ENCODE measurements around the gene PDPN.

Gene PDPN

DNA sequence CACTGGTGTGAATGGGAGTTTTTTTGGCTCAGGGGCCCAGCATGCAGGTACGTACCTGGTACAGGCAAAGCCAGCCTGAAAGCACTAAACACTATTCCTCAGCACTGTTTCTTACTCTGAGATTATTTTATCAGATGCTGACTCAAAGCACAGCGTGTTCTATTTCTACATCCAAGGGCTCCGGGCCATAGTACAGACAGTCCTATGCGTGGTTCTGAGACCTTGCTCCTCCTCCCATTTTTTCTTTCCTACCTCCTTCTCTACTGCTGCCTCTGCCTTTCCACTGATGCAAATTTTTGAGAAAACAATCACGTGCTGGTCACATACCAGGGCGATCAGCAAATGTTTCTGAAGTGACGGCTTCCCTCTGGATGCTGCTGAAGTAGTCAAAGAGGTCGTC, 36.3 kb downstream of the PDPN start:
- no peak for DNase-seq

DNA sequence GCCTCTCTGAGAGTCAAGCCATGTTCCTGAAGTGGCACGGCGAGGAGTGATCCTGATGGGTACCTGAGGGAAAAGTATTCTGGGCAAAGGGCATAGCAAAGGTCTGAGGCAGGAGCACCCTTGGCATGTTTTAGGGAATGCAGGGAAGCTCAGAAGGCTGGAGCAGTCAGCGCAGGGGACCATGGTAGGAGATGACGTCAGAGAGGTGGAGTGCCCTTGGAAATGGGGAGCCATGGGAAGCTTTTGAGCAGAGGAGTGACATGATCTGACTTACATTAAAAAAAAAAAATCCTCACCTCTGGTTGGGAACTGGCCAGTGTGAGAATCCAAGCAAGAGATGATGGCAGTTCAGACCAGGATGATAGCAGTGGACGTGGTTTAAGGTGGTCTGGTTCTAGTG, 37.2 kb downstream of the PDPN start:
- DNase-seq: no peak

DNA sequence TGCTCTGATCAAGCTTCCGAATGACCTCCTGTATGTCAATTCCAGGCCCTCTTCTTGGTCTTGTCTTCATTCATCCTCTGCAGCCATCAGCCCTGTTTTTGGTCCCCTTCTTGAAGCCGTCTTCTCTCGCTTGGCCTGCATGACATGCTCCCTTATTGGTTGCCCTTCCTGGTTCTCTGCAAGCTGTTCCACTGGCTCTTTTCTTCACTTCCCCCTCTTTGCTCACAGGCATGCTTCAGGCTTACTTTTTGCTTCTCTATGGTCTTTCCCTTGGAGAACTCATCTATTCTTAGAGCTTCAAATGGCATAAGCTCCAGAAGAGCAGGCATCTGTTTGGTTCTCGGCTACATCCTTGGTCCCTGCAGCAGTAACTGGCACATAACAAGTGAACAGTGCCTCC, 38.8 kb downstream of the PDPN start:
- DNase-seq: no peak

DNA sequence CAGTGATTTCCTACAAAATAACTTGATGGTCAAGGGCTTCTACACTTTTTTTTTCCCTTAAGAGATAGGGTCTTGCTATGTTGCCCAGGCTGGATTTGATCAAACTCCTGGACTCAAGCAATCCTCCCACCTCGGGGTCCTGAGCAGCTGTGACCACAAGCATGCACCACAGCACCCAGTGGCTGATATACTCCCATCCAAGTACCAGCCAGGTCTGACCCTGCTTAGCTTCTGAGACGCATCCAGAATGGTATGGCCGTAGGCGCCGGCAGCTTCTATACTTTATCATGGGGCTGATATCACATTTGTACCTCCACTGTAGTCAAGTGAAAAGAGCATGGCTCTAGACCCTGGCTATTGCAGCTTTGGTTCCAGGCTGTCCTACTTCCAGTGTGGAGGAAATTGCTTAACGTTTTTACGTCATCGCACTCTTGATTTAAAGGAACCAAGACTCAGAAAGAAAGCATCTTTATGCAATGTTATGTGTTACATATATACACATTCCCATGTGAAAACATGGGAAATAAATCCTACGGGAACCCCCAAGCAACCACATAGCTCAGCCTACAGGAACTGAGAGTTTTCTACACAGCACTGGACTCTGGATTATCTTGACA, 39.5 kb downstream of the PDPN start:
- no peak for DNase-seq

DNA sequence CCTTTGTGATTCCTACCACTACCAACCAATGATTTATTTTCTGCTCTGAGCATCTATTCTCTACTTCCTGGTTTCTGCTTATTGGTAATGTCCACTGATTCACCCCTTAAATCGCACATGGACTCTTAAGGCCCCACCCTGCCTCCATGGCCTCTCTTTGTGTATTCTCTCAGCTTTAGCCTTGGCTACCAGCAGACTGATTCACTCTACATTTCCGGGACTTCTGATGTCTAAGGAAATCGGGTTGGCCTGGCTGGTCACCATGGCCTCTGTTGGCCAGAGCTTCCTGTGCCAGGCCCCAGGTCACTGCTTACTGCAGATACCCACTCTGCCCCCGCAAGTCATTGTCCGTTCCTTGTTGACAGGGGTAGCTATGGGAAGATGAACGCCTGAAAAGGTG, 40.9 kb downstream of the PDPN start:
- no peak for DNase-seq

DNA sequence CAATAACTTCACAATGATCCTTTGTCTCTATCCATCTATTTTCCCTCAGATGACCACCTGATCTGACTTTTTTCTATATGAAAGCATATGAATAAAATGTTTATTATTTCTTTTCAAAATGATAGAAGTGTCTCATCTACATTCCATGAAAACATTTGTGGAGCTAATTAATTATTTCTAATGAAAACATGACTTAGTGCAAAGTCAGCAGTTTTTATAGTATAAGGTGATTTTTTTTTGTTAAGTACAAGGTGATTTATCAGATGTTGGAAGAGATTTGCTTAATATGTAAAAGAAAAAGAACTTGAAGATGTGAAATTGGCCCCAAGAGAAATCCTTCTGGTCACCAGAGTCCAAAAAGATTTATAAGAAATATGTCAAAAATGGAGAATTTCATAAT, 43.5 kb downstream of the PDPN start:
- DNase-seq: no peak

DNA sequence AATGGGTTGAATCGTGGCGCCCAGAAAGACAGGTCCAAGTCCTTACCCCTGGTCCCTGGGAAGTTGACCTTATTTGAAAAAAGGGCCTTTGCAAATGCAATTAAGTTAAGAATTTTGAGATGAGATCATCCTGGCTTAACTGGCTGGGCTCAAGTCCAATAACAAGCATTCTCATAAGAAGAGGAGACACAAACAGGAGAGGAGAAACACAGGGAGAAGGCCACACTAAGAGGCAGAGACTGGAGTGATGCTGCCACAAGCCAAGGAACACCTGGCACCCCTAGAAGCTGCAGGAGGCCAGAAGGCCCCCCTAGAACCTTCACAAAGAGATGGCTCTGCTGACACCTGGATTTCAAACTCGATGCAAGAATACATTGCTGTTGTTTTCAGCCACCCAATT, 44.6 kb downstream of the PDPN start:
- no peak for DNase-seq

DNA sequence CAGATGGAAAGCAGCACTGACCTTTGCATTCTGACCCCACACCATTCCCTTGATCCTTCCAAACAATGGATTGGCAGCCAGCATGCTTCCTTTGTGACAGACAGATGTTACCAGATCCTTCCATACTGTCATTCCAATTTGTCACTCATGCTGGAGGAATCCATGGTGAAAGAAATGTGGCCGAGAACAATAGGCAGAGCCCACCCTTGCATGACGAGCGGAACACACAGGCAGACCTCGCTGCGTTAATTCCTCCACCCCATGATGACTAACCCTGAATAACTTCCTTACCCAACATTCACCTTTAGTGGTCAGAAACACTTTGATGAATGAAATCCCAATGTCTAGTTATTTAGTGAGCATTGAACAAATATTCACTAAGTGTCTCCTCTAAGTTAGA, 45.1 kb downstream of the PDPN start:
- DNase-seq: no peak

DNA sequence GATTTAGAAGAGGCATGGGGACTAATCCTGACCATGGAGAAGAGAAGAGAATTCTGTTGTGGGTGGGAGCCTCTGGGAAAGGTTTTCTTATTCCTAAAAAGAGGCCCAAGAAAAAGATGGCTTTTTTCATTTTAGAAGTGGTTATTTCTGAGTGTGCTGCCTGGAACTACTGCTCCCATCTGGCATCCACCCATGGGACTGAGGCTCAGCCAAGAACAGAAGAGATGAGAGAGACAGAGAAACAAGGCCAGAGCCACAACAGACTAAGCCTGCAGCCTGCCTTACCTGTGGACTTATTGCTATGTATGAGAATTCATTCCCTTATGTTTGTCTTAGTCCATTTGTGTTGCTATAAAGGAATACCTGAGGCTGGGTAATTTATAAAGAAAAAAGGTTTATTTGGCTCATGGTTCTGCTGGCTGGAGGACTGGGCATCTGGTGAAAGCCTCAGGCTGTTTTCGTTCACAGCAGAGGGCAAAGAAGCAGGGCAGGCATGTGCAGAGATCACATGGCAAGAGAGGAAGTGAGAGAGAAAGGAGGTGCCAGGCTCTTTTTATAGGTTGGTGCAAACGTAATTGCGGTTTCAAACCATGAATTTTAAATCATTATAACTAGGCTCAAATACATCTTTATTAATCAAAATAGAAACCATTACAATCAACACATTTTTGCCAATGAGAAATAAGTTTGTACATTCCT, 58.8 kb downstream of the PDPN start:
- DNase-seq: no peak

DNA sequence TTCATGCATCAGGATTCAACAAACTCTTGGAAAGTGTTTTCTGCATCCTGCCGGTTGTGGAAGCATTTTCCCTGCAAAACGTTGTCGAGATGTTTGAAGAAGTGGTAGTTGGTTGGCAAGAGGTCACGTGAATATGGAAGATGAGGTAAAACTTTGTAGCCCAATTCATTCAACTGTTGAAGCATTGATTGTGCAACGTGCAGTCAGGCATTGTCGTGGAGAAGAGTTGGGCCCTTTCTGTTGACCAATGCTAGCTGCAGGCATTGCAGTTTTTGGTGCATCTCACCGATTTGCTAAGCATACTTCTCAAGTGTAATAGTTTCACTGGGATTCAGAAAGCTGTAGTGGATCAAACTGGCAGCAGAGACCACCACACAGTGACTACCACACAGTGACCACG, 59.4 kb downstream of the PDPN start:
- no peak for DNase-seq

DNA sequence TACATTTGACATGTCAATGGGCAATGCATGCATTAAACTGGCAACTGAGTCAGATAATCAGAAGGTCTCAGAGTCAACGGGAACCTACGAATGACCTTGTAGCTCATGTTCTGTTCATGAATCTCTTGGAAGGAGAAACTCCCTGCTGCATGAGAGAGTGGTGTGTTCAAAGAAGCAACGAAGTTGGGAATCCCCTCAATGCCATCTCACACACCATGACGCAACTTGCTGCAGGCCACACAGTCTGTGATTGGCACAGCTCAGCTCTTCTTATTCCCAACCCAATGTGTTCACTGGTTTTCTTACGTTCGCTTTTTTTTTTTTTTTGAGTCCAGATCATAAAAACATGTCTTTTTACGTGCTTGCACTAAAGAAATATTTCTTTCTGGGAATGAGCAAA, 62.9 kb downstream of the PDPN start:
- DNase-seq: no peak

DNA sequence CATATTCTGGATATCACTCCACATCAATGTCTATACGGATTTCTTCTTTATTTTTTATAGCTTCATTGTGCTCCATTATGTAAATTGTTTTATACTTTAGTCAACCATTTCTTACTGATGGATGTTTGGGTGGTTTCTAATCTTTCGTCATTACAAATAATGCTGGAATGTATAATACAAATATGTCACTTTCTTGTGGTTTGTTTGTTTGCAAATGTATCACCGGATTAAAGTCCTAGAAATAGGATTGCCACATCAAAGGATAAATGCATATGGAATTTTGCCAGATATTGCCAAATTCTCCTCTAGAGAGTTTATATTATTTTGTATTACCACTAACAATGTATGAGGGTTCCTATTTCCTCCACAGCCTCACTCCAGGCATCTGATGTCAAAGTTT, 67.6 kb downstream of the PDPN start:
- no peak for DNase-seq

DNA sequence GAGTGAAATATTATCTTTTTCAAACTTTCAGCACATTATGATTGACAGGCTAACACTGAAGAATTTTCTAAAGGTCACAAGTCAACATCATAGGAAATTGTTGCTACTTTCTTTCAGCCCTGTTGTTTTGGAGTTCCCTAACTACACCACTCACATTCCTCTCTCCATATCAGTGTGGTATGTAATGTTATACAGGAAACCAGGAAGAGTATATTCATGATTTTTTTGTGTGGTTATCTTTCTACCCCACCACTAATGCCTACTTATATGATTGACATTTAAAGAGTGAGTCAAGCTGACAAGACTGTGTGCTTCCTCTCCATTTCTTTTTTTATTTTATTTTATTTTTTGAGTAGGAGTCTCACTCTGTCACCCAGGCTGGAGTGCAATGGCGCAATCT, 68.6 kb downstream of the PDPN start:
- DNase-seq: no peak

DNA sequence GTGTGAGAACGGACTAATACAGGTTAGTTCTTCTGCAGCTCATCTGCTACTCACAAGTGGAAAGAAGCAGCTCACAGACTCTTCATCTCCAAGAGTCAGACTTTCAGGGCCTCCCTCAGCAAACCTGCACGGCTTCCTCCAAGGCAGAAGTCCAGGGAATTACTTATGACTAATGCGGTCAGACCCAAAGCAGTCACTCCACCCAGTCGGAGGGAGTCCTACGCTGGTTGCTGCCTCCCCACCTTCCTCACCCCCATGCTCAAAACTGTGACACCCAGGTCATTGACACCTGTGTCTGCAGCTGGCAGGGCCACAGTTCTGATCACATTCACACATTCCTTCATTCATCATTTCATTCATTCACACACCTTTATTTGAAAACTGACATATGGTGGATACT, 77.9 kb downstream of the PDPN start:
- no peak for DNase-seq

DNA sequence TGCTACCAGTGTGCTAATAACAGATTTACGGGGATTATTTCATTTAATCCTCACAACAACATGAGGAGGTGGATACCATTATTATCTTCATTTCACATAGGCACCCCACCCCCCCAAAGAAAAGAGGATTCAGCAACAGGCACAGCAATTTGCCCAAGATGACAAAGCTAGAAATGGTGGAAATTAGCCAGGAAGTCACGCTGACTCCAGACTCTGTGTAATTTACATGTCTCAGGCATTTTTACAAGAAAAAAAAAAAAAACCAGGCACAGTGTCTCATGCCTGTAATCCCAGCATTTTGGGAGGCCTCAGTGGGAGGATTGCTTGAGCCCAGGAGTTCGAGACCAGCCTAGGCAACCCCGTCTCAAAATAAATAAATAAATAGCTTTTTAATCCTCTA, 78.9 kb downstream of the PDPN start:
- no peak for DNase-seq

DNA sequence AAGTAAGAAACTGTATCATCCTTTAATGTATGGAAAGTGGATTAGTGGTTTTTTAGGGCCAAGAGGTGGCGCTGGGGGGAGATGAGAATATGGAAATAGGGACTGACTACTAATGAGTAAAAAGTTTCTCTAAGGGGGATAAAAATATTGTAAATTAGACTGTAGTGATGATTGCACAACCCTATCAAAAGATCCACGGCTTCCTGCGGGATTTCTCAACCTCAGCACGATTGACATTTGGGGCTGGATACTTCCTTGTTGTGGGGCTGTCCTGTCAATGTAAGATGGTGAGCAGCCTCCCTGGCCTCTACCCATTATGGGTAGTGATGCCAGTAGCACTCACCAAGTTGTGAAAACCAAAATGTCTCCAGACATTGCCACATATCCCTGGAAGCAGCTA, 80.3 kb downstream of the PDPN start:
- DNase-seq: no peak

DNA sequence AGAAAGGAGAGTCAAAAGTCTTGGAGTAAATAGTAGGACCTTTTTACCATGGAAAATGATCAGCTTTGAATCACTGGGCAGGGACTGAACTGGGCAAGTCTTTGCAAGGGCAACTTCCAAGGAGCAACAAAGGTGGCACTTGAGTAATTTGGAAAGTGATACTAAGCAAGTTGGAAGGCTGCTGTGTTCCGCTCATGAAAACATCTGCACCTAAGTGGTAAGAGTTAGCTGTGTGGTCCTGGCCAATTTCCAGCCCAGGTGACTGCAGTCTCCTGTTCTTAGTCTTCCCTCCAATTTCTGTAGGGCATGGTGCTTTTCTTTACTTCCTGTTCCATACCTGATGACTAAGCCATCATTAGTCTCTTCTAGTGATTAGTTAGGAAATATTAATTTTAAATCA, 80.8 kb downstream of the PDPN start:
- DNase-seq: no peak

DNA sequence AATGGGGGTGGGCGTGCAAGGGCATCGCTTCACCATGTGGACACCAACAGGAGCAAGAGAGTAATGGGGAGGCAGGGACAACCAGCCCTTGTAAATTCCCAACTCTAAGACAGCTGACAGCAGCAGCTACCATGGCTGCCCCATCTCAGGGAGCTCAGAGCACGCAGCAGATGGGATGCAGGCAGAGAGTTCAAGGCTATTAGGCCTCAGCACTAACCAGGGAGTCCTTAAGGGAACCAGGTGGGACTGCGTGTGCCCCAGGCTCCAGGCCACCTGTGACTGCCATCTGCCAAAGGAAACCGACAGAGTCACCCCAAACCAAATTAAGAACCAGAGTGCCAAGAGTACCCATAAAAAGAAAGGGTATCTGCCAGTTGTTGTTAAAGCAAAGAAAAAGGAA, 82.7 kb downstream of the PDPN start:
- DNase-seq: no peak

All from NCI-H1092 treated with DMSO at 0.1 percent for 48 hours (cell line).